Testis (tissue), 3 donors: ENCODE measurements around the gene CLIP3. TPM values are rescaled to one million over a fixed set of nuclear protein-coding genes. Genes with fewer than 3 reads are reported as not detected.

ENCODE experiments used
- DNase-seq: peaks from one replicate; pipeline ENCODE4 v3.0.0-alpha.2; 2019
- H3K27ac ChIP-seq, 2 donors: fragments of 200-600 bp; sonication (generic); one replicate each; pipeline ENCODE4 v1.5.1; 2019
- H3K27me3 ChIP-seq: fragments of 200-600 bp; sonication (generic); one replicate; pipeline ENCODE4 v1.5.1; 2019
- H3K36me3 ChIP-seq: fragments of 200-600 bp; sonication (generic); one replicate; pipeline ENCODE4 v1.5.1; 2017; ENCODE audit warnings: low read depth; ENCODE audit errors: missing control alignments
- H3K4me1 ChIP-seq: fragments of 200-600 bp; sonication (generic); one replicate; pipeline ENCODE4 v1.5.1; 2019
- H3K4me3 ChIP-seq, 2 donors: fragments of 200-600 bp; sonication (generic); one replicate each; pipeline ENCODE4 v1.5.1; 2017 to 2019
- H3K9me3 ChIP-seq: fragments of 200-600 bp; sonication (generic); one replicate; pipeline ENCODE4 v1.5.1; 2017
- CTCF ChIP-seq, 3 experiments: fragments of 450-650 bp in 2 of 3; fragments of 200-600 bp in 1 of 3; sonication (generic) in 1 of 3; IDR thresholded peaks; one replicate each; pipeline ENCODE4 v1.5.1; 2016 to 2019; ENCODE audit warnings: antibody characterized with exemption in 3 of 3, mild to moderate bottlenecking in 2 of 3, moderate library complexity in 1 of 3
- POLR2A ChIP-seq: fragments of 450-650 bp; IDR thresholded peaks from one replicate; pipeline ENCODE4 v1.6.1; 2017; ENCODE audit warnings: antibody characterized with exemption, mild to moderate bottlenecking, moderate library complexity
- WGBS, 2 donors: methylation state at CpG; one replicate each; pipeline ENCODE4 v1.1.5; 2018; 5-methylcytosine and 5-hydroxymethylcytosine counted together
- intact Hi-C: fragments of 100-400 bp; cut with DNase I; formaldehyde crosslinking; loops from one replicate; pipeline ENCODE4 v1.15.1; 2023; ENCODE audit warnings: low total_unique reads
- polyA plus RNA-seq: library from polyadenylated mRNA; stranded (reverse); fragments of 350-450 nt; fragmentation: Illumina TruSeq; extraction: RNeasy Lipid Tissue Mini Kit (QIAGEN cat#74804); gene quantifications from one replicate; pipeline ENCODE4 v1.2.3, GENCODE V29; 2014; ENCODE audit warnings: low read depth, low replicate concordance; ENCODE audit not compliant: insufficient read depth
- total RNA-seq, 2 donors: library from RNA; depleted of rRNA; stranded (reverse); fragments of >200 nt; gene quantifications; one replicate each; pipeline ENCODE4 v1.2.3, GENCODE V29; 2016

The CLIP3 gene
- total and polyA plus RNA-seq, 3 donors from 2014 or later: 18.2 to 24.2 (median 20.7) TPM

DNA sequence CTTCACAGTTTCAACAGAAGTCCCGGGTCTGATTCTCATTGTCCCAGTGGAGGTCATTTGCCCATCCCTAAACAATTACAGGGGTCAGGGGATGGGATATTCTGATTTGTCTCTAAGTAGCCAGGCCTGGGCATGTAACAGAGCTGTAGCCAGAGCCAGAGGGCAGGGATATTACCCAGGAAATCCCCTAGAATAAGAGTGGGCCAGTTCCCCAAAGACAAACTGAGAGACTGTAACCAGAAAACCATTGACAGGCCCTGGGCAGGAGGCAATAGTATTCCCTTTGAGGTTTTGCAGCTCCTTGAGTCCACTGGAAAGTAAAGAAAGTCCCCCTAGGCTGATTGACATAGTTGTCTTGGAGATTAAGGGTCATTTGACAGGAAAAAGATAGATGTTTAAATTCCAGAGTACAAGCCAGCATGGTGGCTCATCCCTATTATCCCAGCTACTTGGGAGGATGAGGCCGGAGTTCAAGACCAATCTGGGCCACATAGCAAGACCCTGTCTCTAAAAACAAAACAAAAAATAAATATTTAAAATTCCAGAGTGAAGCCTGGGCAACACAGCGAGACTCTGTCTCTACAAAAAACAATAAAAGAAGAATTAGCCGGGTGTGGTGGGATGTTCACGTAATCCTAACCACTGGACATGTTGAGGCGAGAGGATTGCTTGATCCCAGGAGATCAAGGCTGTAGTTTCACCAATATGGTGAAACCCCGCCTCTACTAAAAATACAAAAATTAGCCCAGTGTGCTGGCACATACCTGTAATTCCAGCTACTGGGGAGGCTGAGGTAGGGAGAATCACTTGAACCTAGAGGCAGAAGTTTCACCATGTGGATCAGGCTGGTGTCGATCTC lies 39.5 kb downstream of the CLIP3 start:
- no peaks in the 10 kb centered on the region for H3K36me3 ChIP-seq
- no peak overlapping the region for H3K4me3 ChIP-seq
- peaks cover 13% of the 10 kb centered on the region for H3K4me1 ChIP-seq
- H3K27ac ChIP-seq: no peak overlapping the region
- 82 to 87% methylated on average over 8 of the region's 8 CpGs for WGBS, 2 donors
- TF ChIP-seq POLR2A: no peak
- no peak for TF ChIP-seq CTCF (IDR thresholded peaks at IDR 0.05)
- no peaks in the 10 kb centered on the region for H3K27me3 ChIP-seq
- intact Hi-C loops: no loop called here
- no peaks in the 10 kb centered on the region for H3K9me3 ChIP-seq
- no peak for DNase-seq

DNA sequence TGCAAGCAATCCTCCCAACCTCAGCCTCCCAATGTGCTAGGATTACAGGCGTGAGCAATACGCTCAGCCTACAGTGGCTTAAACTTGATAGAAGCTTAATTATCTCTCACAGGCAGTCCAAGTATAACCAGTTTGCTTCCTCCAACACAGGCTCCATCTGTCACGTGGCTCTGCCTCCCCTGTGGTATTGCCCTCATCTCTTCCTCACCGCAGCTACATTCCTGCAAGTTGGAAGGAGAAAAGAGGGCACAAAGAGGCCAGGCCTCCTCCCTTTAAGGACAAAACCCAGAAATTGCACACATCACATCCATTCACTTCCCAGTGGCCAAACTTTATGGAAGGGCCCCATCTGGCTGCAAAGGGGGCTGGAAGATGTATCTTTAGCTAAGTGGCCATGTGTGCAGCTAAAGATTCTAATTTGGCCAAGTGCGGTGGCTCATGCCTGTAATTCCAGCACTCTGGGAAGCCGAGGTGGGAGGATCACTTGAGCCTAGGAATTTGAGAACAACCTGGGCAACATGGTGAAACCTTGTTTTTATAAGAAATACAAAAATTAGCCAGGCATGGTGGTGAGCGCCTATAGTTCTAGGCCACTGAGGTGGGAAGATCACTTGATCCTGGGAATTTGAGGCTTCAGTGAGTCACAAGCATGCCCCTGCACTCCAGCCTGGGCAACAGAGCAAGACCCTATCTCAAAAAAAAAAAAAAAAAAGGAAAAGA lies 40.8 kb downstream of the CLIP3 start:
- intact Hi-C loops: no loop called here
- Histone ChIP-seq H3K9me3 (no peaks in the 10 kb centered on the region), H3K4me3 (no peak overlapping the region), H3K27me3 (no peaks in the 10 kb centered on the region), H3K4me1 (peaks cover 13% of the 10 kb centered on the region), H3K27ac (no peak overlapping the region), H3K36me3 (no peaks in the 10 kb centered on the region)
- DNase-seq: no peak
- TF ChIP-seq CTCF (IDR thresholded peaks at IDR 0.05) (no peak), POLR2A (no peak)
- WGBS, 2 donors: 77 to 78% methylated on average over 7 of the region's 7 CpGs

DNA sequence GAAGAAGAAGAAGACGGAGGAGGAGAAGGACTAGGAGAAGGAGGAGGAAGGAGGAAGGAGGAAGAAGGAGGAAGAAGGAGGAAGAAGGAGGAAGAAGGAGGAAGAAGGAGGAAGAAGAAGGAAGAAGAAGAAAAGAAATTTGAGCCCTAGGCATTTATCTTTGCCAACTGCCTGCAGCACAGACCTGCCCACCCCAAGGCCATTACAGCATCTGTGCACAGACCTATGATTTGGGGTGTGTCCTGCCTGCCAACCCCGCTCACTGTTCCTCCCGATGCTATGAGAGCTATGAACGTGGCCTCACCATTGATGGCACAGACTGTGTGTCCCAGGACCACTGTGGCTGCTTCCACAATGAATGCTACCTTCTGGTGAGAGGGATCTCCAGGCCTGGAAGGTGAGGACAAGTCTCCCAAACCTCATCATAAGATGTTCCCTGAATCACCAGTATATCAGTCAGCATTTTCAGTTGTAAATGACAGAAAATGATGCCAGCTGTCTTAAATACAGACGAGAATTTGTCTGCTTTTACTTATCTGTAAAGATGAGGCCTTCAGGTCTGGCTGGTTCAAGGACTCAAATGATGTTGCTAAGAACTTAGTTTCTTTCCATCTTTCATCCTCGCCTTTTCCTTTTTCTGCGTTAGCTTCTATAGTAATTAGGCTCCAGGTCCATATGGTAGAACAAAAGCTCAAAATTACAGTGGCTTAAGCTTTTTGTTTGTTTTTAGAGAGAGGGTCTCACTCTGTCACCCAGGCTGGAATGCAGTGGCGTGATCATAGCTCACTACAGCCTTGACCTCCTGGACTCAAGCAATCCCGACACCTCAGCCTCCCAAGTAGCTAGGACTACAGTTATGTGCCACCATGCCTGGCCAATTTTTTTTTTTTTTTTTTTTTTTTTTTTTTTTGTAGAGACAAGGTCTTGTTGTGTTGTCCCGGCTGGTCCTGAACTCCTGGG lies 41.6 kb downstream of the CLIP3 start:
- Histone ChIP-seq H3K27ac (no peak overlapping the region), H3K27me3 (no peaks in the 10 kb centered on the region), H3K9me3 (no peaks in the 10 kb centered on the region), H3K36me3 (no peaks in the 10 kb centered on the region), H3K4me3 (no peak overlapping the region), H3K4me1 (peaks cover 6% of the 10 kb centered on the region)
- no peak for DNase-seq
- 78 to 84% methylated on average over 10 of the region's 10 CpGs for WGBS, 2 donors
- no peak for TF ChIP-seq CTCF (IDR thresholded peaks at IDR 0.05)
- no peak for TF ChIP-seq POLR2A
- intact Hi-C loops: no loop called here

DNA sequence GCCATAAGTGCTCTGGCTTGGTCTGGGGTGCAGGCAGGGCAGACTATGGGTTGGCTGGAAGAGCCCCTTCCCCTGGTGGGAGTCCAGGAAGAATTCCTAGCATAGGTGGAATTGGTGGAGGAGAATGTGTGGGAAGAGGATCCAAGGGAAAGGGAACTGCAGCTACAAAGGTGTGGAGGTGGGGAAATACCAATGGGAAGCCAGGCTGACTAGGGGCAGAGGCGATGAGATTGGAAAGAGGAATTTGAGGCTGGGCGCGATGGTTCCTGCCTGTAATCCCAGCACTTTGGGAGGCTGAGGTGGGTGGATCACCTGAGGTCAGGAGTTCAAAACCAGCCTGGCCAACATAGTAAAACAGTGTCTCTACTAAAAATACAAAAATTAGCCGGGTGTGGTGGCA lies 42.5 kb downstream of the CLIP3 start:
- peaks cover 3% of the 10 kb centered on the region for H3K4me1 ChIP-seq
- H3K36me3 ChIP-seq: no peaks in the 10 kb centered on the region
- intact Hi-C loops: no loop called here
- H3K9me3 ChIP-seq: no peaks in the 10 kb centered on the region
- 92 to 94% methylated on average over 4 of the region's 4 CpGs for WGBS, 2 donors
- DNase-seq: no peak
- H3K4me3 ChIP-seq: no peak overlapping the region
- TF ChIP-seq POLR2A: no peak
- H3K27me3 ChIP-seq: no peaks in the 10 kb centered on the region
- no peak overlapping the region for H3K27ac ChIP-seq
